GM10266 (cell line): ENCODE measurements around the gene ACTL7B.

ENCODE experiments used
- DNase-seq: peaks from one replicate; pipeline ENCODE4 v3.0.0; 2012; ENCODE audit errors: extremely low spot score
- CTCF ChIP-seq: IDR thresholded peaks from 2 replicates; pipeline ENCODE4 v1.5.1; 2012; ENCODE audit warnings: mild to moderate bottlenecking, low read depth; ENCODE audit not compliant: control insufficient read depth, insufficient read depth; ENCODE audit errors: missing control alignments

The ACTL7B gene

GRCh38 chr9:108880738-108881316 lies 25.0 kb upstream of the ACTL7B start:
- no peak for TF ChIP-seq CTCF
- DNase-seq: no peak

- no peak for TF ChIP-seq CTCF
Measured at GRCh38 chr9:108877524-108877923, 21.7 kb upstream of the ACTL7B start.

GRCh38 chr9:108876425-108876824 lies 20.6 kb upstream of the ACTL7B start:
- DNase-seq: no peak
- TF ChIP-seq CTCF: no peak

More at GRCh38 chr9:108877524-108877923, 21.7 kb upstream of the ACTL7B start:
- no peak for DNase-seq

GRCh38 chr9:108874058-108874788 lies 18.4 kb upstream of the ACTL7B start:
- no peak for TF ChIP-seq CTCF
- no peak for DNase-seq

- no peak for TF ChIP-seq CTCF
- no peak for DNase-seq
Measured at GRCh38 chr9:108869092-108869725, 13.4 kb upstream of the ACTL7B start.

GRCh38 chr9:108867829-108868228 lies 12.0 kb upstream of the ACTL7B start:
- TF ChIP-seq CTCF: no peak
- no peak for DNase-seq

- no peak for DNase-seq
- no peak for TF ChIP-seq CTCF
Measured at GRCh38 chr9:108867116-108867515, 11.3 kb upstream of the ACTL7B start.
